UCSD-AML1 (cell line): ENCODE results near the gene LRP1.

Experiments used
- DNase-seq: peaks from one replicate; lab custom pipeline; 2025; ENCODE audit not compliant: unreplicated experiment; lab: John Stamatoyannopoulos, UW

The LRP1 gene

DNA sequence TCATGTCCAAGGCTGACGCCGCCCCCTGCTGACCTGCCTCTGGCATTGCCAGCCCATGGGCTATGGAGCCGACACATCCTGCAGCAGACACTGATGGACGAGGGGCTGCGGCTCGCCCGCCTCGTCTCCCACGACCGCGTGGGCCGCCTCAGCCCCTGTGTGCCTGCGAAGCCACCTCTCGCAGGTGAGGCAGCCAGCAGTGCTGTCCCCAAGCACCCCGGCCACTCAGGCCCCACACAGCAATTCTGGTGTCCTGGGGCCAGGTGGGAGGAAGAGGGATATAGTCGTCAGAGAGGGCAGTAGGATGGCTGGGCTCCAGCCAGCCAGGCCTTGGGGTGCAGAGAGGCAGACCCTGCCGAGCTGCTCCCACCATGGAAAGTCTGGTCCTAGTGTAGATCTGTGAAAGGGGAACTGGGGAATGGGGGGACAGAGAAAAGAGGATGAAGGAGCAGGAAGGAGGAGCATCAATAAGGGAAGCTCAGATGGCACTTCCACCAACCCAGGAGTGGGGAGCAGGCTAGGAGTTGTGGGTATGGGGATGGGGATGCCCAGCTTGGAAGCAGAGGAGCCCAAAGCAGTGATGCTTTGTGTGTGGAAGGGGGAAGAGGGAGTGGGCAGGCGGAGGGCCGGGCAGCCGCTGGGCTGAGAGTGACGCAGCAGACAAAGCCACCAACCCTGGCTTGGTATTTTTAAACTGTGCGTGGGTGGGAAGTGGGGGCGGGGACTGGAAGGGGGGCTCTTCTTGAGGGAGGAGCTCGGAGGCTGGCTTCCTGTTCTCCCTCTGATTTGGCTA, 34.7 kb upstream of the LRP1 start:
- peak; percentile 51 for DNase-seq

DNA sequence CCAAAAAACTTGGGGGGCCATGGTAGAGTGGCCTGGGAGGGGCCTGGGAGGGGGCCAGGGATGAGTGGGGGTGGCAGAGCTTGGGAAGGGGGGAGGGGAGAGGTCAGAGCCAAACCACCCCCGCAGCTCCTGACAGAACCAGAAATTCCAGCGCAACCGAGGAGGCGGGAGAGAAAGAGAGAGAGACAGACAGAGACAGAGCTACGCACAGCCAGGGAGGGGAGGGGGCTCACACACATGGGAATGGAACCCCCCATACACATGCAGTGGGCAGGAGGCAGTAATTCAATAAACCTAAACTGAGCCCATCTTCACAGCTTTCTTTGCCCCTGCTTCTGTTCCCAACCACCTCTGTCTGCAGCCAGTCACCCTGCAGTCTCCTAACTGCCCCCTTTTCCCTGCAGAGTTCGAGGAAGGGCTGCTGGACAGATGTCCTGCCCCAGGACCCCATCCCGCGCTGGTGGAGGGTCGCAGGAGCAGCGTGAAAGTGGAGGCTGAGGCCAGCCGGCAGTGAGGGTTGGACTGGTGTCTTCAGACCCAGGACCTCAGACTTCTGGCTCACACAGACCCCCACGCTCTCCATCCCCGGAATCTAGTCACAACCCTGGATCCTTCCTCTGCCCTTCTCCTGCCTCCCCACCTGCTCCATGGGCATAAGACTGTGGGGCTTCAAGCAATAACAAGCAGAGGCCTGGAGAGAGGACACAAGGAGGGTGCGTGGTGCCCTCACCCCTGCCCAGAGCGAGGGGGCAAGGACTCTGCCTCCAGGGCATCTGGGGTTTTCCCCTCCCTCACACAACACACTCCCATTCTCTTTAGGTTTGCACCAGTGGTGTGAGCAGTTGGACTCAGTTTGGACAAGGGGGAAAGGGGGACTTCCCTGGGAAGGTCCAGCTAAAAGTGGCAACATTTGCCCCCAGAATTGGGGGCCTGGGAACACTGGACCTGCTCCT, 33.8 kb upstream of the LRP1 start:
- no peak for DNase-seq

DNA sequence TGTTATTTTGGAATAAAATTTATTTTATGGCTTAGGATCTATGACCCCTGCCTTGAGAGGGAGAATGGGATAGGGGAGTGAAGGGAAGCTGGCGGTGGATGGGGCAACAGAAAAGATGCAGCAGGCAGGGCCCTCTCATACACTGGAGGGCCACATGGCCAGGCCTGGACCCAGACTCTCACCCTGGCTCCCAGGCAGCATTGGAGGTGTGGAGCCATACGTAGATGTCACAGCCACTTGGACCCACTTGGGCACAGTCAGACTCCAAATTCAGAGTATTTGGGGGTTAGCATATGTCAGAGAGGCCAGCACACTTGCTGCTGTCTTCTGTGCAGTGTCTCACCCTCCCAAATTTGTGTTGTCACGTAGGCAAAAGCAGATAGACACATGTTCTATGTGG, 32.8 kb upstream of the LRP1 start:
- DNase-seq, result no peak

DNA sequence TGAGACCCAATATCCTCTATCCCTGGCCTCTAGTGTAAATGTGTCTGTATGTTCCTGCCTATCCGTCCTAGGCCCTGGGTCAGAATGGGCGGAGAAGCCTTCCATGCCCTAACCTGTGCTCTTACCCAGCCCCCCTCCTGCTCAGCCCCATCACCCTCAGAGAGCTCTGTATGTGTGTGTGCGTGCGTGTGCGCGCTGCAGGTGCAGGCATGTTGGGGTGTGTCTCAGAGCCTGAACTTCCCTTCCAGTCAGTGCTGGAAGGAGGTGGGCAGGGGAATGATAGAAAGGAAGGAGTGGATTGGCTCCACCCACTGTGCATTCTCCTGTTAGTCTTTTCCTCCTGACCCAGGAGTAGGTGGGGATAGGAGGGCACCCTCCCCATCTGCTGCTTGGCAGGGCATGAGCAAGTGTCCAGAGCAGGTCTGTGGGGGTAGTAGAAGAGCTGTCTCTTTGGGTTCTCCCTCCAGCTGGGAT, 32.1 kb upstream of the LRP1 start:
- DNase-seq, result no peak

DNA sequence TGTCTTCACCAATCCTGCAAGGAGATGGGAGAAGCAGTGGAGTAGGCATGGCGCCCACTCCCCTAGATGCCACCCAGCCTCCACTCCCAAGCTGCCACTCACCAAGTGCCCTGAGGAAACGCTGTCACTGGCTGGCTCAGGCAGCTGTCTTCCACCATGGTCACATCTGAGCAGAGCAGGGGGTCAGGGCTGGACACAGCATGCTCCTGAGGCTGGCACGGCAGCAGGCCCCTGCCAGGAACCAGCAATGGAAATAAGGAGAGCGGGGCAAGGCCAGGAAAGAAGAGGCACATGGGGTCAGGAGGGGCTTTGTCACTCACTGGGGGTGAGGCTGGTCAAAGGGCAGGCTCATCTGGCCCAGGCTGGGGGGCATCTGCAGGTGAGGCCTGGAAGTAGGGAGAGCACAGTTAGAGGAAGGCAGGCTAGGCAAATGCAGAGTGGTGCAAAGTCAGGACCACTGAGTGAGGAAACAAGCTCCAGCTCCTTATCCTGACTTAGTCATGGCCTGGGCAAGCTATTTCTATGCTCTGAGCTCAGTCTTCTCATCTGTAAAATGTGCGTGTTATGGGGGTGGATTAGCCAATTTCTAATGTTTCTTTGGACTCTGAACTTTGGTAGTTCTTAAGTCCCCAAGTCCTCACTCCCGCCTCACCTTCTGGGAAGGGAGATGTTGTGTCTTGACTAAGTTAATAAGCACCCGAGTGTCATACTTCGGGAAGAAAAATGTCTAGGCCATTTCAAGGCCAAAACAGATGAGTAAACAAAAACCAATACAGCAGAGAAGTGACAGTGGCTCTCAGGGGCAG, 31.3 kb upstream of the LRP1 start:
- DNase-seq, result no peak

DNA sequence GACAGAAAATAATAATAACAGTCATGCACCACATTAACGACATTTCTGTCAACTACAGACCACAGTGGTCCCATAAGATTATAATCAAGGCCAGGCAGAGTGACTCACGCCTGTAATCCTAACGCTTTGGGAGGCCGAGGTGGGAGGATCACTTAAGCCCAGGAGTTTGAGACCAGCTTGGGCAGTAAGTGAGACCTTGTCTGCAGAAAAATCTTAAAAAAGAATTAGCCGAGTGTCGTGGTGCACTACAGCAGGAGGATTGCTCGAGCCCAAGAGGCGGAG, 30.8 kb upstream of the LRP1 start:
- DNase-seq, result no peak

DNA sequence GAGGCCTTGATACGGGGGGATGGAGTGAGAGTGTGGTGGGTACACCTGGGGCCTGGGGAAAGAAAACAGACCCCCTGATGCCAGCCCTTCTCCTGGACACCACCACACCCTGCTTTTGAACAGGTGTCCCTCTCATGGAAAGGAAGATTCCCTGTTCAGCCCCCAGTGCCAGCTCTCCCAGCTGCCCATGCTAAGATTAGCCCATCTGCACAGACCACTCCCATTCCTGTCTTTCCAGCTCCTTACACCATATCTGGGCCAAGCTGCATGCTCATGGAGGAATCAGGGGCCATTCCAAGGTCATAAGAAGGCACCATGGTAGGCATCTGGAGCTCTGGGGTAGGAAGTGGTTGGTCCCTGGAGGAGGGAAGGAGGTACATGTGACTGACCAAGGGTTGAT, 29.7 kb upstream of the LRP1 start:
- no peak for DNase-seq

DNA sequence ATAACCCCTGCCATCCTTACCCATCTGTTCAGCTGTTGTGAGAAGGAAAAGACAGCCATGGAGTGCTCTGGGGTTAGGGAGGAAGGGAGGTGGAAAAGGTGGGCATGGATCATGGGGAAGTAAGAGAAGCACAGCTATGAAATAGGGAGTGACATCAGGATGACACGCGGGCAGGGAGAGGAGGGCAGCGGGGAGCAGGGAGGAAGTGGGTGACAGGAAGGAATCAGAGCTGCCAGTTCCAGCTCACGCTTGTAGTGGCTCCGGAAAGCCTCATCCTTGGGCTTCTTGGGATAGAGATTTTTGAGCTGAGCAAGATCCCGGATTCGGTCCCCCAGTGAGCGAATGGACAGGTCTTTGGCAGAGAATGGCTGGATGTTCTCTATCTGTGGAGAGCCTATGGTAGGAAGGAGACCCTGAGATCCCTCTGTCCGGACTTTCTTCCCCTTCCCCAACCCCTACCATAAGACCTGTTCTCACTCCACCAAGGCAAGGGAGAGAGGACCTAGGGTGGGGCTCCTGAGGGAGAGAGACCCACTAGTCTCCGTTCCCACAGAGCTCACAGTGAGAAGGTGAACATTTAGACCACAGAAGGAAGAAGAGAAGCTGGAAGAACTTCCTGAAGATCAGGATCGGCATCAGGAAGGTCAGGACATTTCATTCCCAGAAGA, 29.1 kb upstream of the LRP1 start:
- DNase-seq, result no peak

DNA sequence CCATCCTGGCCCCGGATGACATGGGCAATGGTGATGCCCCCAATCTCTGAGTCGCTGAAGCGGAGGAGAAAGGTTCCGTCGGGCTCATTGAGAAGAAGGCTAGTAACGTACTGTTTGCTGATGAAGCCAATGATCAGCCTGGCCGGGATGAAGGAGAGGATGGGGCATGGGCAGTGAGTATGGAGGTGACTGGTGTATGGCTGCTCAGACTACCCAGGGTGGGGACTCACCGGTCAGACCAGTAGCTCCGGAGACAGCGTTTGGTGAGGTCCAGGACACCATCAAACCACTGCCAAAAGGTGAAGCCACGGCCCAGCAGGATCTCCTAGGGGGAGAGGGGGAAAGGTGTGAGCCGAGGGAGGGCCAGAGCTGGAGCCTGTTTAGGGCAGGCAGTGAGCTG, 28.5 kb upstream of the LRP1 start:
- no peak for DNase-seq

DNA sequence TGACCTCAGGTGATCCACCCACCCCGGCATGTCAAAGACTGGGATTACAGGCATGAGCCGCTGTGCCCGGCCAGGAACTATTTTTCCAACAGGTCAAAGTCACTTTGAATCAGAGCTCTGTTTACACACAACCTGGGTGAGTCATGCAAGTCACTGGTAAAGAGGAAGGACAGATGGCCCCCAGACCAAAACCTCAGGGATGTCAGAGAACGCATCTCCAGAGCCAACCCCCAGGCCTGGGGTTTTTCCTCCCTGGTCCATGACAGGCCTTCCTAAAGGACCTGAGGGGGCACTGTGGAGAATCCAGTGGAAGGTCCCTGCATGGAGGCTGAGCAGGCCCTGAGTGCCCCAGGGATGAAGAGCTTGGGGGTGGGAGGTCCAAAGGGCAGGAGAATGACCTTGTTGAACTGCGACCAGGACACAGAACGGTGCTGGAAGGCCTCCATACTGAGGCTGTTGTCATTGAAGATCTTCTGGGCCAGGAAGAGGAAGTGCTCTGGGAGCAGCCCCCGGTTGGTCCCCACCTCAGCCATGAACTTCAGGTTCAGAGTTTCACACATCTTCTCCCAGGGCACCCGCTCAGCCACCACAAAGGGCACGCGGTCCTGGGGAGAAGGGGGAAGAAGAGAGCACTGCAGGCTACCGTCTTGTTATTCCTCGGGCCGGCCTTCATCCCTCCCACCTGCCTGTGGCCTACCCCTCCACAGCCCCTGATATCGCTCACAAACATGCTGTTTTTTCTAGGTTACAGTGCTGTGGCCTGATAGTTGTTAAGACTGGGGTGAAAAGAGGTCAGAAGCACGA, 26.2 kb upstream of the LRP1 start:
- DNase-seq, result no peak

DNA sequence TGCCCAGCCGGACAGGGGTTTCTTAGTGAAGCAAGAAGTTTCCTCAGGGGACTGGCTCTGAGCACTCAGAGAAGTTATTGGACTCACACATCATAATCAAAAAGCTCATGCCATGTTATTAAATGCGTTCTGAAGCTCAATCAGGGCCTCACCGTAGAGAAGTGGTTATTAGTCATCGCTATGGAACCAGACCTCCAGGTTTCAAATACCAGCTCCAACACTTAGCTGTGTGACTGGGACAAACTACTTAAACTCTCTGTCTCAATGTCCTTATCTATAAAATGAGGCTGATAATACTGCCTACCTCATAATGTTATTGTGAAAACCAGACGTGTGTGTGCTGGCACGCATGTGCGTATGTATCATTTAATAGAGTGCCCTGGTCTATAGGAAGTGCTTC, 24.4 kb upstream of the LRP1 start:
- DNase-seq, result no peak

DNA sequence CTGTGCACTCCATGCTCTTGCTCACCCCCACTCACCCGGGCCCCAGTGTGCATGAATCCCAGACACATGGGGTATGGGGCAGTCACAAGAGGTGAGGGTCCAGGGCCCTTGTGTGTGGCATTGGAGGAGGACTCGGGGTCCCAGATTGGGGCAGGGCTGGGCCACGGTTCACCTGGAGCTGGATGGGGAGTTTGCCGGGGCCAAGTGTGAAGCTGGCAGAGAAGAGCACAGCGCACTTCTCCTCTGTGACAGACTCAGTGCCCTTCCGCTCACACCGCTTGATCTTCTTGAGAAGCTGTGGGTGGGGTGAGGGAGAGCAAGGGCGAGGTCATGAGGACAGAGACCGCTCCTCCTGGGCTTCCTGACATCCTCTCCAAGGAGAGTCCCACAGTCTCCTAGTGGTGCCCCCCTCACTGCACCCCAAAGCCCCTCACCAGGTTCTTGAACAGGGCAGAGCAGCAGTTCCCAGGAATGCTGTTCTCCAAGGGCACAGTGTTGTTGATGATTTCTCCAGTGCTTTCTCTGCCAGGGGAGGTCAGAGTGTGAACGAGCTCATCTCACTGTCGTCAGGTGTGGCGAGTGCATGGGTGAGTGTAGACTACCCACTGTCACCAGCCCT, 23.9 kb upstream of the LRP1 start:
- DNase-seq, result no peak

DNA sequence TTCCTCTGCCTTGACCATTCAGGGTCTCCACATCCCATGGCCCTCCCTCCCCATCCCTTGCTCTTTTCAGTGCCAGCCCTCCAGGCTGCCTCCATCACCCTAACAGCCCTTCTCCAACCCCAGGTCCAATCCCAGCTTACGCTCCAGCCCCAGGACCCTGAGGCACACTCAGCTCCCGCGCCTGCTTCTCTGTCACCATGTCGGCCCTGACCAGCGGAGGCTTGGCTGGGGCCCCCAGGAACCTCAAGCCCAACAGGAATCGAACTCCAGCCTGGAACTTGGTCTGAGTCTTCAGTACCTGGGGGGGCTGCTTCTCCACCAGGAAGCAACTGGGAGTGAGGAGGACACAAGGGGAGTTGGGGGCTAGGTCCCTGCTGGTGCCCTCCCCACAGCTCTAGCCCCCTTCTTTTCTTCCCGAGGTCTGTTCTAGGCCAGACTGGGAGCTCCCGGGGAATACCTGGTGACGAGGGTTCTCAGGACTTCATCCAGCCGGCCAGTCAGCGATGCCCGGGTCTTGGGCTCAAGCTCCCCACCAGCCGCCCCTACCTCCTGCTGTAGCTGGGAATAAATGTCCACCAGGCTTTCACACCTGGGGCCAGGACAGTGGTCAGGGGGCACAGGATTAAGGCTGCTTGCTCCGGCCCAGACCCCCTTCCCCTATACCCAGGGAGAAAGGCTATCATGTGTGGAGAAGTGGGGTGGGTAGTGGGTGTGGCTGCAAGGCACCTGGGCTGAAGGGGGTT, 23.1 kb upstream of the LRP1 start:
- no peak for DNase-seq

DNA sequence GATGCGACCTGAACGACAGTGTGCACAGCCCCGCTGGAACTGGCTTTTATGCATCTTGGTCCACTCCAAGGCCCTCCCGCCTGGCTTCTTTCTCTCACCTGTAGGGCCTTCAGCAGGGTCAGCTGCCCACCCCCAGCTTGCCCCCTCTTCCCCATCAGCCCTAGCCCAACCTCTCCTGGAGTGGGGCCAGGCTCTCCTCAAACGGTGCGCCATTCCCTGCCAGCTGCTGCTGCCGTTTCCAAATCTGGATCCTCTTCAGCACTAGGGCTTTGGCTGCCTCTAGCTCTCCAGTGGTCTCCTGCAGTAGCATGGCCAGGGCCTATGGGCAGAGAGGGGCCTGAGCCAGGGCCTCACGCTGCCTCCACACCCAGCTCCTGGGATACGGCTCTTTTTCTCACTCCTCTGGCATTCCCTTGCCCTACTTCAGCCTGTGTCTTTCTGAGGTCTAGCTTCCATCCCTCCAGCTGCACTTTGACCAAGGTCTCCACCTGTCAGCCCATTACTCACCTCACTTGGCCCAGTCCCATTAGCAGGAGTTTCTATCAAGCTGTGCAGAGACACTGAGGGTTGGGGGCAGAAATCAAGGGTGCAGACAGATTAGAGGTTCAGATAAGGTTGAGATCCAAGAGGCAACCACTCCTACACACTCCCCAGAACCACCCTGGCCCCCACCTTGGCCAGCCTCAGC, 22.1 kb upstream of the LRP1 start:
- no peak for DNase-seq

DNA sequence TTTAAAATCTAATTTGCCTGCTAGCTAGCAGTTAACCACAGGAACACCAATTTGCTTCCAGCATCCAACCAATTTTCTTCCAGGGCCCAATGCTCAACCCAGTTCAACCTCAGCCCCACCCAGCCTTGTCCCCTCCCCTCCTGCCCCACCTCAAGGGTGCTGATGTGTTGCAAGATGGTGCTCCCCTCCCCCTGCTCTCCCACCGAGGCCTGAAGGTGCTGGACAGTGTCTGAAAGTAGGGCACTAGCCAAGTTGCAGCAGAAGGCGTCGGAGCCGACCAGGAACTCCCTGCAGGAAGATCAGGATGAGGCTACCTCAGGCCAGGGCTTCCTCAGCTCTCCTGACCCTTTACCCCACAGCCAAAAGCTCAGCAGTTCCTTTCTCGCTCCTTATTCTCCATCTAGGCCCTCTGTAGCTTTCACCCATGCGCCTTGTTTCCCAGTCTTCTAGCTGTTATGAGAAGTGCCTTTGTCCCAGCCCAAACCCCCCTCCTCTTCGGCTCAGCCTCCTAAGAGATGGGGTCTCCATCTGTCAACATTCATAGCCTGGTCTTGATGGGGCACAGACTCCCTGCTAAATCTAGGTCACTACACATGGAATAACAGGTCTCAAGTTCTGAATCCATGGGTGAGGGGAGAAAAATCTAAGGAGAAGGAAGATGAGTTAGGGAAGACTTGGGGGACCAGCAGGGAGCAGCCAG, 20.7 kb upstream of the LRP1 start:
- no peak for DNase-seq

DNA sequence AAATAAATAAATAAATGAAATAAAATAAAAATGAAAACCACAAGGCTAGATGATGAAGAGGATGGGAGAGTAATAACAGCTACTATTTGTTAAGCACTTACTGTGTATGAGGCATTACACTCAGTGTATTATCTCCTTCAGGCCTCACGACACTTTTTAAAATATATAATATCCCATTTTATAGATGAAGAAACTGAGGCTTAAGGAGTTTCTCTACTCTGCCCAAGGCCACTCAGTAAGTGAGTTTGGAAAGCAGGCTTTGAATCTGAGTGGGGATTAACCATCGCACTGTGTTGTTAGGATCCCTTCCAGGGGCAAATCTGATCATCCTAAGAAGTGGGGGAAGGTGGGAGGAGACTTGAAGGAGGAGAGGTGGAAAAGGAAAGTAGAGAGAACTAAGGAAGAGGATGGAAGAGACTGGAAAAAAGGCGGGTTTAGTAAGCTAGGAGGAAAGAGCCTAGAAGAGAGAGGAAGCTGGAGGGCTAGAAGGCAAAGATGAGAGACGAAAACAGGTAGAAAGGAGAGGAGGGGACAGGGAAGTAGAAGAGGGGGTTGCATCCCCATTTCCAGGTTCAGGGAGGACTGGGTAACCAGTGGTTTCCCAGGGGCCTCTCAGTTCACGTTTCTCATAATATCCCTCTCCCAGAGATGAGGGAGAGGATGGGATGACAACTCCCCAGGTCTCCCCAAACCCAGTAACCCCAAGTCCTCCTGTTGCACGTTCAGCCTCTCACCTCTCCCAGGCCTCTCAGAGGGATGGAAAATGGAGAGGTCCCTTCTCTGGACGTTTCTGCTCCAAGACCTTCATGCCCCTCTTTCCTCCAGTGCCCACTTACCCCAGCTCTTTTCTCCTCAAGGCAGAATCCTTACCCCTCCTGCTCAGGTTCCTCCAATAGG, 18.8 kb upstream of the LRP1 start:
- DNase-seq, result no peak
